AG04449 (cell line): Measurements from ENCODE around the gene IL36G.
A peak's percentile ranks its signal among the peaks of the same experiment; 100 is the strongest.

Source experiments
- CTCF ChIA-PET: fragments of 350-600 bp; formaldehyde crosslinking; extraction: SDS; loops from one replicate; lab custom pipeline; 2021; ENCODE audit warnings: antibody characterized with exemption; lab: Yijun Ruan, JAX
- POLR2A ChIA-PET: fragments of 400-600, 350-600 bp; formaldehyde crosslinking; extraction: SDS; loops from one replicate; lab custom pipeline; 2020; ENCODE audit warnings: antibody characterized with exemption, inconsistent platforms; lab: Yijun Ruan, JAX
- DNase-seq: peaks from one replicate; pipeline ENCODE4 v3.0.0-alpha.2; 2010; ENCODE audit warnings: low read depth, low spot score
- H3K4me3 ChIP-seq: 2 replicates; pipeline ENCODE4 v1.5.1; 2011; ENCODE audit warnings: low read depth, mild to moderate bottlenecking, control low read depth, low read length
- CTCF ChIP-seq: IDR thresholded peaks from one replicate; pipeline ENCODE4 v1.5.1; 2011; ENCODE audit warnings: mild to moderate bottlenecking, moderate library complexity, low read length, control low read depth, inconsistent platforms; ENCODE audit not compliant: insufficient read depth; ENCODE audit errors: missing control alignments

The IL36G gene

GRCh38 chr2:112947374-112947773, 30.4 kb upstream of the IL36G start:
- no peak for DNase-seq
- POLR2A ChIA-PET = no interaction called here
- H3K4me3 ChIP-seq = no peak overlapping the region
- TF ChIP-seq CTCF = no peak
- CTCF ChIA-PET = interaction anchor here (1.3 to 13.1 kb wide), 3 partner anchors 9 to 199 kb away, joined by 4 to 688 read pairs (median 11); no protein-coding TSS in a partner anchor

GRCh38 chr2:112949456-112949855, 28.4 kb upstream of the IL36G start:
- POLR2A ChIA-PET = no interaction called here
- CTCF ChIA-PET = interaction anchor here (1.1 to 13.1 kb wide), 6 partner anchors 9 to 350 kb away, joined by 3 to 688 read pairs (median 6); no protein-coding TSS in a partner anchor

GRCh38 chr2:112954364-112954763, 23.4 kb upstream of the IL36G start:
- POLR2A ChIA-PET = interaction anchor here (0.5 kb wide), 1 partner anchor 194 kb away, joined by 4 read pairs; no protein-coding TSS in a partner anchor
- CTCF ChIA-PET = interaction anchor here (1.0 to 8.8 kb wide), 6 partner anchors 9 to 353 kb away, joined by 3 to 92 read pairs (median 8); no protein-coding TSS in a partner anchor
- H3K4me3 ChIP-seq = no peak overlapping the region
- DNase-seq = no peak
- no peak for TF ChIP-seq CTCF

More at GRCh38 chr2:112949456-112949855, 28.4 kb upstream of the IL36G start:
- DNase-seq = no peak
- H3K4me3 ChIP-seq = no peak overlapping the region
- no peak for TF ChIP-seq CTCF

- CTCF ChIA-PET = interaction anchor here (0.5 to 8.8 kb wide), 6 partner anchors 9 to 358 kb away, joined by 3 to 92 read pairs (median 11); no protein-coding TSS in a partner anchor
- TF ChIP-seq CTCF = no peak
- POLR2A ChIA-PET = no interaction called here
- H3K4me3 ChIP-seq = no peak overlapping the region
- DNase-seq = no peak
Observed at GRCh38 chr2:112957511-112957910, 20.3 kb upstream of the IL36G start.

- CTCF ChIA-PET = interaction anchor here (0.7 to 8.8 kb wide), 24 partner anchors 8 to 359 kb away, joined by 3 to 92 read pairs (median 4); no protein-coding TSS in a partner anchor
- peak; percentile 81 for TF ChIP-seq CTCF
- POLR2A ChIA-PET = no interaction called here
- DNase-seq = no peak
- no peak overlapping the region for H3K4me3 ChIP-seq
Observed at GRCh38 chr2:112958428-112959108, 19.2 kb upstream of the IL36G start.

- ChIA-PET POLR2A (no interaction called here), CTCF (interaction anchor here (0.7 to 8.8 kb wide), 24 partner anchors 7 to 360 kb away, joined by 3 to 92 read pairs (median 4); partner anchors contain the start of gene IL36G)
- no peak for TF ChIP-seq CTCF
- H3K4me3 ChIP-seq = no peak overlapping the region
- no peak for DNase-seq
Observed at GRCh38 chr2:112959109-112959812, 18.5 kb upstream of the IL36G start.
